ENCODE measurements around the gene NR4A2. TPM values are rescaled to one million over a fixed set of nuclear protein-coding genes. Genes with fewer than 3 reads are reported as not detected.

NR4A2 gene
- polyA plus RNA-seq, 1 of the 3 experiments (the other 2 are of a cell fraction) = 16.2 TPM

- ChIA-PET POLR2A (no interaction called here), CTCF (no interaction called here)
- Histone ChIP-seq H3K27me3 (ENCODE audit: insufficient read depth) (peaks cover 73% of the 10 kb centered on the region), H3K4me2 (peak overlapping the region; percentile 70), H3K79me2 (ENCODE audit: insufficient read depth) (no peaks in the 10 kb centered on the region), H4K20me1 (ENCODE audit: insufficient read depth) (no peaks in the 10 kb centered on the region), H2AFZ (ENCODE audit: low read depth) (no peak overlapping the region), H3K9me3 (no peaks in the 10 kb centered on the region), H3K4me1 (ENCODE audit: control insufficient read depth in 1 of 2, insufficient read depth in 2 of 2, low read depth in 1 of 2, low read length in 1 of 2) (no peaks in the 10 kb centered on the region), H3K9me2 (no peaks in the 10 kb centered on the region), H3F3A (replicated peaks; ENCODE audit: insufficient read depth) (no peaks in the 10 kb centered on the region), H3K4me3 (ENCODE audit: low read depth in 2 of 2, low read length in 1 of 2) (peak overlapping the region in 1 of 2 experiments; percentile 29; a peak in 1 of 4 replicates), H3K36me3 (replicated peaks in 1 of 2; ENCODE audit: control insufficient read depth in 1 of 2, insufficient read depth in 2 of 2, low read length in 1 of 2) (no peaks in the 10 kb centered on the region), H3K27ac (ENCODE audit: low read depth in 2 of 2, low read length in 1 of 2) (no peak overlapping the region), H3K9ac (no peak overlapping the region)
- WGBS (ENCODE audit: low lambda C conversion rate) = 16% methylated on average over 25 of the region's 26 CpGs
- TF ChIP-seq EZH2phosphoT487 (IDR thresholded peaks at IDR 0.05; ENCODE audit: borderline replicate concordance, low read depth) (peak; percentile 31; the same call in 1 of the 2 replicates), IRF3 (IDR thresholded peaks at IDR 0.05; ENCODE audit: low read depth, low read length) (no peak)
- no peak for DNase-seq
These were observed 9.8 kb downstream of the NR4A2 start for GRCh38 chr2:156322686-156323231.

DNA sequence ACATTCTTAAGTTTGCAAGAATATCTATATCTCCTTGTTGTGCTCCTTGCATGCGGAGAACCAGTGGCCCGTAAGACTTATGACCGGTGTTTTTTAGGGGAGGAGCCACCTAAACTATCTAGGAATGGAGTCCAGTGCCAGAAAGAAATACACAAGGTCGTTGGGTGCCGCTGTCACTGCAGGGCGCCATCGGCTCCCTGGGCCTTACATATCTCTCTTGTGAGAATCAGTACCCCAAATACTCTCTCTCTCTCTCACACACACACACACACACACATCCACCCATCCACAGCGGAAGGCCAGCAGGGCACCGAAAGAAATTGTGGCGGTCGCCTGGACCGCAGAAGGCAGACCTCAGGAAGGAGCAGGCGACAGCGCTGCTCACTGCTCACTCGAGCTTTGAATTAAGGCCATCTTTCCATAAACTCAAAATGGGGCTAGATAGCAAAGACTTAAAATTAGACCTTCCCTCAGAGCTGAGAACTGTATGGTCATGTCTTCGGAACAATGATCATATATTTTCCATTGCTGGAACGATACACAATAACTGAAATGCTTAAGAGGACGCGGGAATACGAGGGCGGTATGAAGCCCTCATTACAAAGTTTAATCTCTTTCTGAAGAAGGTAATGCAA is 10.4 kb downstream of the NR4A2 start:
- WGBS (ENCODE audit: low lambda C conversion rate) = 17% methylated on average over 18 of the region's 21 CpGs
- H4K20me1 ChIP-seq (ENCODE audit: insufficient read depth) = no peaks in the 10 kb centered on the region
- no peaks in the 10 kb centered on the region for H3K79me2 ChIP-seq (ENCODE audit: insufficient read depth)
- ChIA-PET POLR2A (no interaction called here), CTCF (no interaction called here)
- no peak overlapping the region for H2AFZ ChIP-seq (ENCODE audit: low read depth)
- no peak for DNase-seq
- H3K4me1 ChIP-seq (ENCODE audit: control insufficient read depth in 1 of 2, insufficient read depth in 2 of 2, low read depth in 1 of 2, low read length in 1 of 2) = no peaks in the 10 kb centered on the region
- no peaks in the 10 kb centered on the region for H3K9me2 ChIP-seq
- H3K27ac ChIP-seq (ENCODE audit: low read depth in 2 of 2, low read length in 1 of 2) = no peak overlapping the region
- H3K9me3 ChIP-seq = no peaks in the 10 kb centered on the region
- H3K9ac ChIP-seq = no peak overlapping the region
- TF ChIP-seq RXRA (IDR thresholded peaks at IDR 0.05; ENCODE audit: borderline replicate concordance, low read depth) (no peak), JUND (IDR thresholded peaks at IDR 0.05) (no peak), MAX (IDR thresholded peaks at IDR 0.05; ENCODE audit: low read depth) (no peak), GATA2 (CRISPR knock-in tag; IDR thresholded peaks at IDR 0.05) (no peak), CHD2 (IDR thresholded peaks at IDR 0.05; ENCODE audit: low read length, partially characterized antibody) (no peak), SMC3 (IDR thresholded peaks at IDR 0.05; ENCODE audit: low read depth, low read length) (no peak), NFIC (IDR thresholded peaks at IDR 0.05; ENCODE audit: borderline replicate concordance) (no peak), TCF12 (IDR thresholded peaks at IDR 0.05) (no peak), TAF1 (IDR thresholded peaks at IDR 0.05; ENCODE audit: borderline replicate concordance, low read depth, low read length) (no peak), EP300 (IDR thresholded peaks at IDR 0.05; ENCODE audit: borderline replicate concordance in 1 of 2, low read depth in 1 of 2, low read length in 1 of 2) (no peak), MEF2A (IDR thresholded peaks at IDR 0.05; ENCODE audit: borderline replicate concordance, low read depth) (no peak), MXI1 (IDR thresholded peaks at IDR 0.05; ENCODE audit: low read depth, low read length) (no peak), RFX5 (IDR thresholded peaks at IDR 0.05; ENCODE audit: low read length) (no peak)
- TF ChIP-seq, protein P1, sequence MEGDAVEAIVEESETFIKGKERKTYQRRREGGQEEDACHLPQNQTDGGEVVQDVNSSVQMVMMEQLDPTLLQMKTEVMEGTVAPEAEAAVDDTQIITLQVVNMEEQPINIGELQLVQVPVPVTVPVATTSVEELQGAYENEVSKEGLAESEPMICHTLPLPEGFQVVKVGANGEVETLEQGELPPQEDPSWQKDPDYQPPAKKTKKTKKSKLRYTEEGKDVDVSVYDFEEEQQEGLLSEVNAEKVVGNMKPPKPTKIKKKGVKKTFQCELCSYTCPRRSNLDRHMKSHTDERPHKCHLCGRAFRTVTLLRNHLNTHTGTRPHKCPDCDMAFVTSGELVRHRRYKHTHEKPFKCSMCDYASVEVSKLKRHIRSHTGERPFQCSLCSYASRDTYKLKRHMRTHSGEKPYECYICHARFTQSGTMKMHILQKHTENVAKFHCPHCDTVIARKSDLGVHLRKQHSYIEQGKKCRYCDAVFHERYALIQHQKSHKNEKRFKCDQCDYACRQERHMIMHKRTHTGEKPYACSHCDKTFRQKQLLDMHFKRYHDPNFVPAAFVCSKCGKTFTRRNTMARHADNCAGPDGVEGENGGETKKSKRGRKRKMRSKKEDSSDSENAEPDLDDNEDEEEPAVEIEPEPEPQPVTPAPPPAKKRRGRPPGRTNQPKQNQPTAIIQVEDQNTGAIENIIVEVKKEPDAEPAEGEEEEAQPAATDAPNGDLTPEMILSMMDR (IDR thresholded peaks at IDR 0.05) = no peak
- TF ChIP-seq, protein P2, sequence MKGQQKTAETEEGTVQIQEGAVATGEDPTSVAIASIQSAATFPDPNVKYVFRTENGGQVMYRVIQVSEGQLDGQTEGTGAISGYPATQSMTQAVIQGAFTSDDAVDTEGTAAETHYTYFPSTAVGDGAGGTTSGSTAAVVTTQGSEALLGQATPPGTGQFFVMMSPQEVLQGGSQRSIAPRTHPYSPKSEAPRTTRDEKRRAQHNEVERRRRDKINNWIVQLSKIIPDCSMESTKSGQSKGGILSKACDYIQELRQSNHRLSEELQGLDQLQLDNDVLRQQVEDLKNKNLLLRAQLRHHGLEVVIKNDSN (IDR thresholded peaks at IDR 0.05; ENCODE audit: borderline replicate concordance, low read depth) = no peak
- TF ChIP-seq, protein P3, sequence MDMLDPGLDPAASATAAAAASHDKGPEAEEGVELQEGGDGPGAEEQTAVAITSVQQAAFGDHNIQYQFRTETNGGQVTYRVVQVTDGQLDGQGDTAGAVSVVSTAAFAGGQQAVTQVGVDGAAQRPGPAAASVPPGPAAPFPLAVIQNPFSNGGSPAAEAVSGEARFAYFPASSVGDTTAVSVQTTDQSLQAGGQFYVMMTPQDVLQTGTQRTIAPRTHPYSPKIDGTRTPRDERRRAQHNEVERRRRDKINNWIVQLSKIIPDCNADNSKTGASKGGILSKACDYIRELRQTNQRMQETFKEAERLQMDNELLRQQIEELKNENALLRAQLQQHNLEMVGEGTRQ (IDR thresholded peaks at IDR 0.05; ENCODE audit: borderline replicate concordance, low read depth, low read length) = no peak
- TF ChIP-seq, protein P4, sequence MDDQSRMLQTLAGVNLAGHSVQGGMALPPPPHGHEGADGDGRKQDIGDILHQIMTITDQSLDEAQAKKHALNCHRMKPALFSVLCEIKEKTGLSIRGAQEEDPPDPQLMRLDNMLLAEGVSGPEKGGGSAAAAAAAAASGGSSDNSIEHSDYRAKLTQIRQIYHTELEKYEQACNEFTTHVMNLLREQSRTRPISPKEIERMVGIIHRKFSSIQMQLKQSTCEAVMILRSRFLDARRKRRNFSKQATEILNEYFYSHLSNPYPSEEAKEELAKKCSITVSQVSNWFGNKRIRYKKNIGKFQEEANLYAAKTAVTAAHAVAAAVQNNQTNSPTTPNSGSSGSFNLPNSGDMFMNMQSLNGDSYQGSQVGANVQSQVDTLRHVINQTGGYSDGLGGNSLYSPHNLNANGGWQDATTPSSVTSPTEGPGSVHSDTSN (IDR thresholded peaks at IDR 0.05) = no peak
- no peak overlapping the region for H3K4me3 ChIP-seq (ENCODE audit: low read depth in 2 of 2, low read length in 1 of 2)
- peaks cover 73% of the 10 kb centered on the region for H3K27me3 ChIP-seq (ENCODE audit: insufficient read depth)
- H3K36me3 ChIP-seq (replicated peaks in 1 of 2; ENCODE audit: control insufficient read depth in 1 of 2, insufficient read depth in 2 of 2, low read length in 1 of 2) = no peaks in the 10 kb centered on the region
- peak overlapping the region; percentile 70 for H3K4me2 ChIP-seq
- H3F3A ChIP-seq (replicated peaks; ENCODE audit: insufficient read depth) = no peaks in the 10 kb centered on the region
